IMR-90 (cell line): ENCODE data around the gene ZNF341.

Source experiments
- CEBPB ChIP-seq: IDR thresholded peaks from 2 replicates; pipeline ENCODE4 v1.6.1; 2012; ENCODE audit warnings: low read depth, low read length, improper control_type of control experiment
- CHD1 ChIP-seq: IDR thresholded peaks from 2 replicates; pipeline ENCODE4 v1.6.1; 2012; ENCODE audit warnings: low read depth, low read length, improper control_type of control experiment
- MAFK ChIP-seq: IDR thresholded peaks from 2 replicates; pipeline ENCODE4 v1.6.1; 2012; ENCODE audit warnings: low read depth, low read length, improper control_type of control experiment
- NFE2L2 ChIP-seq: fragments of 150-350 bp; IDR thresholded peaks from 2 replicates; pipeline ENCODE4 v1.6.1; 2016; ENCODE audit warnings: low read depth, mild to moderate bottlenecking, low read length
- POLR2A ChIP-seq: IDR thresholded peaks from 2 replicates; pipeline ENCODE4 v1.6.1; 2012; ENCODE audit warnings: mild to moderate bottlenecking, low read depth, low read length
- RAD21 ChIP-seq: IDR thresholded peaks from 2 replicates; pipeline ENCODE4 v1.6.1; 2012; ENCODE audit warnings: low read length, improper control_type of control experiment
- RCOR1 ChIP-seq: IDR thresholded peaks from 2 replicates; pipeline ENCODE4 v1.6.1; 2012; ENCODE audit warnings: mild to moderate bottlenecking, low read length, improper control_type of control experiment; ENCODE audit not compliant: insufficient replicate concordance
- RFX5 ChIP-seq: IDR thresholded peaks from 2 replicates; pipeline ENCODE4 v1.8.0; 2012; ENCODE audit warnings: low read depth, mild to moderate bottlenecking, low read length, moderate library complexity
- SMC3 ChIP-seq: fragments of 150-350 bp; IDR thresholded peaks from 2 replicates; pipeline ENCODE4 v1.6.1; 2016; ENCODE audit warnings: low read depth, mild to moderate bottlenecking, antibody characterized with exemption, low read length, moderate library complexity
- TF ChIP-seq, protein P1 (sequence below): conservative IDR thresholded peaks from 2 replicates; pipeline ENCODE4 v1.5.1; 2012; ENCODE audit warnings: mild to moderate bottlenecking, low read depth, low read length, improper control_type of control experiment

GRCh38 chr20:33721391-33722140 is 10.2 kb upstream of the ZNF341 start:
- TF ChIP-seq CHD1 (no peak), SMC3 (no peak), MAFK (no peak), POLR2A (no peak), RAD21 (no peak), RCOR1 (no peak), RFX5 (no peak), CEBPB (no peak), NFE2L2 (no peak)
- TF ChIP-seq, protein P1, sequence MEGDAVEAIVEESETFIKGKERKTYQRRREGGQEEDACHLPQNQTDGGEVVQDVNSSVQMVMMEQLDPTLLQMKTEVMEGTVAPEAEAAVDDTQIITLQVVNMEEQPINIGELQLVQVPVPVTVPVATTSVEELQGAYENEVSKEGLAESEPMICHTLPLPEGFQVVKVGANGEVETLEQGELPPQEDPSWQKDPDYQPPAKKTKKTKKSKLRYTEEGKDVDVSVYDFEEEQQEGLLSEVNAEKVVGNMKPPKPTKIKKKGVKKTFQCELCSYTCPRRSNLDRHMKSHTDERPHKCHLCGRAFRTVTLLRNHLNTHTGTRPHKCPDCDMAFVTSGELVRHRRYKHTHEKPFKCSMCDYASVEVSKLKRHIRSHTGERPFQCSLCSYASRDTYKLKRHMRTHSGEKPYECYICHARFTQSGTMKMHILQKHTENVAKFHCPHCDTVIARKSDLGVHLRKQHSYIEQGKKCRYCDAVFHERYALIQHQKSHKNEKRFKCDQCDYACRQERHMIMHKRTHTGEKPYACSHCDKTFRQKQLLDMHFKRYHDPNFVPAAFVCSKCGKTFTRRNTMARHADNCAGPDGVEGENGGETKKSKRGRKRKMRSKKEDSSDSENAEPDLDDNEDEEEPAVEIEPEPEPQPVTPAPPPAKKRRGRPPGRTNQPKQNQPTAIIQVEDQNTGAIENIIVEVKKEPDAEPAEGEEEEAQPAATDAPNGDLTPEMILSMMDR = no peak
